Placental epithelial cell (primary cell): Measurements from ENCODE around the gene ZDHHC3. TPM values are rescaled to one million over a fixed set of nuclear protein-coding genes. Genes with fewer than 3 reads are reported as not detected.

Experiments
- total RNA-seq: library from RNA; depleted of rRNA; stranded (reverse); fragments of >200 nt; gene quantifications from 2 replicates; pipeline ENCODE4 v1.2.3, GENCODE V29; 2012

Gene ZDHHC3
- total RNA-seq: 167 and 202 TPM in 2 replicates

GRCh38 chr3:44976002-44976815 is at the start of gene ZDHHC3, which contains the start of gene EXOSC7:
ZDHHC3 (minus strand) TSS chr3:44976174; CDS start chr3:44959436, 16,738 bp downstream.
EXOSC7 (plus strand) TSS chr3:44976244; CDS start chr3:44976278, 34 bp downstream.

Other genes starting within 250 kb of the ZDHHC3 start
- 4.2 and 13.7 TPM in 2 replicates for gene ZNF501, start 246.5 kb downstream of the ZDHHC3 start, total RNA-seq
- gene KIAA1143, start 214.6 kb downstream of the ZDHHC3 start, total RNA-seq: 17.7 and 23.1 TPM in 2 replicates
- gene KIF15, start 214.4 kb downstream of the ZDHHC3 start, total RNA-seq: 2.8 and 4.3 TPM in 2 replicates
- gene TMEM42, start 114.3 kb downstream of the ZDHHC3 start, total RNA-seq: 10.0 and 23.9 TPM in 2 replicates
- gene TGM4, start 101.6 kb downstream of the ZDHHC3 start, total RNA-seq: 7.3 and 16.5 TPM in 2 replicates
- 41.9 and 51.8 TPM in 2 replicates for gene EXOSC7, start 70 bp upstream of the ZDHHC3 start, total RNA-seq
- gene CLEC3B, start 50.1 kb upstream of the ZDHHC3 start, total RNA-seq: 1.4 TPM in 1 of 2 replicates, not detected in the other
- gene CDCP1, start 170.2 kb upstream of the ZDHHC3 start, total RNA-seq: 0.39 and 3.6 TPM in 2 replicates